Mesendoderm (in vitro differentiated cells): ENCODE data around the gene HOGA1.

Experiments
- DNase-seq: peaks from one replicate; pipeline ENCODE4 v3.0.0; 2013
- H2AK5ac ChIP-seq: 2 replicates; pipeline ENCODE4 v1.6.1; 2013; ENCODE audit warnings: low read length, inconsistent platforms
- H2BK120ac ChIP-seq: 2 replicates; pipeline ENCODE4 v1.6.1; 2013; ENCODE audit warnings: low read depth, mild to moderate bottlenecking, low read length, moderate library complexity, mixed read lengths
- H2BK15ac ChIP-seq: replicated peaks from 2 replicates; pipeline ENCODE4 v1.6.1; 2013; ENCODE audit warnings: low read depth, mild to moderate bottlenecking, moderate library complexity
- H2BK5ac ChIP-seq: 2 replicates; pipeline ENCODE4 v1.6.1; 2013; ENCODE audit warnings: low read length, inconsistent platforms
- H3K18ac ChIP-seq: 2 replicates; pipeline ENCODE4 v1.6.1; 2013; ENCODE audit warnings: mild to moderate bottlenecking, low read length, mixed read lengths
- H3K23ac ChIP-seq: one replicate; pipeline ENCODE4 v1.6.1; 2013; ENCODE audit warnings: low read length
- H3K27ac ChIP-seq: 2 replicates; pipeline ENCODE4 v1.5.1; 2013; ENCODE audit warnings: low read depth, mild to moderate bottlenecking, inconsistent platforms, low read length, moderate library complexity
- H3K27me3 ChIP-seq: 2 replicates; pipeline ENCODE4 v1.6.1; 2013; ENCODE audit warnings: low read length, control low read depth, mild to moderate bottlenecking, inconsistent platforms; ENCODE audit not compliant: insufficient read depth, poor library complexity
- H3K36me3 ChIP-seq: 2 replicates; pipeline ENCODE4 v1.6.1; 2013; ENCODE audit warnings: low read length, inconsistent platforms; ENCODE audit not compliant: control insufficient read depth, insufficient read depth
- H3K4ac ChIP-seq: one replicate; pipeline ENCODE4 v1.6.1; 2013; ENCODE audit warnings: low read depth, mild to moderate bottlenecking, low read length, moderate library complexity
- H3K4me1 ChIP-seq: 2 replicates; pipeline ENCODE4 v1.6.1; 2013; ENCODE audit warnings: low read depth, low read length, inconsistent platforms; ENCODE audit not compliant: control insufficient read depth
- H3K4me2 ChIP-seq: 2 replicates; pipeline ENCODE4 v1.6.1; 2013; ENCODE audit warnings: low read length
- H3K4me3 ChIP-seq: 2 replicates; pipeline ENCODE4 v1.5.1; 2013; ENCODE audit warnings: mild to moderate bottlenecking, low read length
- H3K56ac ChIP-seq: one replicate; pipeline ENCODE4 v1.6.1; 2013; ENCODE audit warnings: low read length
- H3K79me1 ChIP-seq: 2 replicates; pipeline ENCODE4 v1.6.1; 2013; ENCODE audit warnings: low read length, inconsistent platforms
- H3K79me2 ChIP-seq: 2 replicates; pipeline ENCODE4 v1.6.1; 2013; ENCODE audit warnings: mild to moderate bottlenecking, low read length; ENCODE audit not compliant: control insufficient read depth, insufficient read depth
- H3K9ac ChIP-seq: 2 replicates; pipeline ENCODE4 v1.6.1; 2013; ENCODE audit warnings: low read length, inconsistent platforms
- H4K5ac ChIP-seq: one replicate; pipeline ENCODE4 v1.6.1; 2013; ENCODE audit warnings: low read length
- H4K8ac ChIP-seq: one replicate; pipeline ENCODE4 v1.6.1; 2013; ENCODE audit warnings: low read depth, mild to moderate bottlenecking, control low read depth, low read length, moderate library complexity
- WGBS: extraction: QIAGEN DNeasy Blood & Tissue Kit; methylation state at CpG from one replicate; pipeline ENCODE4 v1.1.7; 2013; ENCODE audit warnings: low lambda C conversion rate, missing lambda C conversion rate; ENCODE audit not compliant: insufficient coverage; ENCODE audit errors: extremely low coverage; 5-methylcytosine and 5-hydroxymethylcytosine counted together

Gene HOGA1

DNA sequence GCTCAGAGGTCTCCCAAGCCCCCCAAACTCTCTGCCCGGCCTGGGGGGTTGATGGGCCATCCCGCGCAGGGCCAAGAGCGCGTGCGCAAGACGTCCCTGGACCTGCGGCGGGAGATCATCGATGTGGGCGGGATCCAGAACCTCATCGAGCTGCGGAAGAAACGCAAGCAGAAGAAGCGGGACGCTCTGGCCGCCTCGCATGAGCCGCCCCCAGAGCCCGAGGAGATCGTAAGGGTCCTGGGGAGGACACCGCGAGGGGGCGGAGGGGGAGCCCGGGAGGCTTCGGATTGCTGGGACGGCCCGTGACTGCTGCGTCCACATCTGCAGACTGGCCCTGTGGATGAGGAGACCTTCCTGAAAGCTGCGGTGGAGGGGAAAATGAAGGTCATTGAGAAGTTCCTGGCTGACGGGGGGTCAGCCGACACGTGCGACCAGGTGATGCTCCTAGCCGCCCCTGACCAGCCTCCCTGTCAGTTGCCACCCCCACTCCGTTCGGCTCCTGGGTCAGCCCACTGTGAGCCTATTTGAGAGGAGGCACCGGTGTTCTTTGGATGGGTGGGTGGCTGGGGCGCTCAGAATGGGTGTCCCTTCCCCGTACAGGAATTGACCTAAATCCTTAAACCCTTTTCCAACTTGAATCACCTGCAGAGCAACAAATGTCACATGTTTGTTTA lies 5.9 kb upstream of the HOGA1 start:
- H2AK5ac ChIP-seq = no peak overlapping the region
- H2BK15ac ChIP-seq = no peak overlapping the region
- no peak overlapping the region for H3K9ac ChIP-seq
- no peaks in the 10 kb centered on the region for H3K4me1 ChIP-seq
- H3K18ac ChIP-seq = no peak overlapping the region
- no peak for DNase-seq
- H4K8ac ChIP-seq = no peak overlapping the region
- H4K5ac ChIP-seq = no peak overlapping the region
- H3K56ac ChIP-seq = no peak overlapping the region
- no peak overlapping the region for H3K4me3 ChIP-seq
- no peaks in the 10 kb centered on the region for H3K79me2 ChIP-seq
- H3K27me3 ChIP-seq = no peaks in the 10 kb centered on the region
- H3K79me1 ChIP-seq = no peaks in the 10 kb centered on the region
- H3K4ac ChIP-seq = no peak overlapping the region
- no peak overlapping the region for H3K4me2 ChIP-seq
- no peak overlapping the region for H2BK120ac ChIP-seq
- no peak overlapping the region for H2BK5ac ChIP-seq
- no CpG with 5 or more reads among the region's 40 CpGs for WGBS
- H3K27ac ChIP-seq = no peak overlapping the region
- H3K36me3 ChIP-seq = no peaks in the 10 kb centered on the region
- H3K23ac ChIP-seq = no peak overlapping the region

DNA sequence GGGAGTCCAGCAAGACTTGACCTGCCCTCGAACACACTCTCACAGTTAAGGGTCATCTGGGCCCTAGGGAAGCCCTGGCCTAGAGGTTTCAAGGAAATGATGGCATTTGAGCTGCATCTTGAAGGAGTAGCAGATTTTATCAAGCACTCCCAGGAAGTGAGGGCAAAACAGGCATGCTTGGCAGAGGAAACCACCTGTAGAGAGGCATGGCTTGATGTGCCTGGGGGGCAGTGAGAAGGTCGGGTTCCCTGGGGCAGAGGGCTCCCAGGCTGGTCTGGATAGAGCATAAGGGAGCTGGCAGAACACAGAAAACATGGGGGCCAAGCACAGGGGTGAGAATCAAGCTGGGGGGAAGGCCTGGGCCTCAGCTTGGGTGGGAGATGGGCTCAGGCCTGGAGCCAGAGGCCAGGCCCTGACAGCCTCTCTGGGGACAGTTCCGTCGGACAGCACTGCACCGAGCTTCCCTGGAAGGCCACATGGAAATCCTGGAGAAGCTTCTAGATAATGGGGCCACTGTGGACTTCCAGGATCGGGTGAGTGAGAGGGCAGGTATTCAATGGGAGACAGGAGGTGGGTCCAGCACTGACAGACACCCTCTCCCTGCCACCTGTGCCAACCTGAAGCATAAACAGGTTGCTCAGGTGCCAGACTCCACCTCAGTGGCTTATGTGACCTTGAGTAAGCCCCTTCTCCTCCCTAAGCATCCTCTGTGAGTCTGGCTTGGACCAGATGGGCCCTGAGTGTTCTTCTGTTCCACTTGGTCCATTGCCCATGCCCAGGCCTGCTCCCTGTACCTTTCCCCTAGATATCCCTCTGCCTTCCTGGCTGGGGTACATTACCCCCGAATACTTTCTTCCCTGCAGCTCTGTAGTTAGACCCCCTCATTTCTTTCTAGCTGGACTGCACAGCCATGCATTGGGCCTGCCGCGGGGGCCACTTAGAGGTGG lies 3.5 kb upstream of the HOGA1 start:
- H3K56ac ChIP-seq = no peak overlapping the region
- no peak overlapping the region for H2AK5ac ChIP-seq
- no peak overlapping the region for H3K23ac ChIP-seq
- no peak for DNase-seq
- no peak overlapping the region for H3K18ac ChIP-seq
- H3K9ac ChIP-seq = no peak overlapping the region
- WGBS = no CpG with 5 or more reads among the region's 9 CpGs
- H4K5ac ChIP-seq = no peak overlapping the region
- no peaks in the 10 kb centered on the region for H3K79me2 ChIP-seq
- H3K4me2 ChIP-seq = no peak overlapping the region
- no peak overlapping the region for H3K4ac ChIP-seq
- no peaks in the 10 kb centered on the region for H3K27me3 ChIP-seq
- H3K79me1 ChIP-seq = no peaks in the 10 kb centered on the region
- H3K4me3 ChIP-seq = no peak overlapping the region
- H2BK5ac ChIP-seq = no peak overlapping the region
- H2BK120ac ChIP-seq = no peak overlapping the region
- H3K4me1 ChIP-seq = no peaks in the 10 kb centered on the region
- no peak overlapping the region for H2BK15ac ChIP-seq
- H3K36me3 ChIP-seq = no peaks in the 10 kb centered on the region
- H4K8ac ChIP-seq = no peak overlapping the region
- H3K27ac ChIP-seq = no peak overlapping the region

DNA sequence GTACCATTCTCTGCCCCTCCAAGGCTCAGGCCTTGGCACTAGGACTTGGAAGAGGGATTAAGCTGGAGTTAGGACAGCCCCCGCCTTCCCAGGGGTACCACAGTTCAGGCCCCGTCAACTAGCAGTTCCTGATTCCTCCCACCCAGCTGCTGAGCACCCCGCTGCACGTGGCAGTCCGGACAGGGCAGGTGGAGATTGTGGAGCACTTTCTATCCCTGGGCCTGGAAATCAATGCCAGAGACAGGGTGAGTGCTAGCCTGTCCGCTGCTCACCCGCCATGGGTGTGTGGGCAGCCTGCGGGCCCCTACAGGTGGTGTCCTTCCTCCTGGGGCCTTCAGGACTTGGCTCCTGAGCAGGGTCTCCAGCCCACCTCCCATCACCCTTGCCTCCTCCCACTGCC lies 2.0 kb upstream of the HOGA1 start:
- H3K4me3 ChIP-seq = no peak overlapping the region
- H4K8ac ChIP-seq = no peak overlapping the region
- H3K9ac ChIP-seq = no peak overlapping the region
- no peak for DNase-seq
- no peaks in the 10 kb centered on the region for H3K27me3 ChIP-seq
- H3K27ac ChIP-seq = no peak overlapping the region
- no peak overlapping the region for H4K5ac ChIP-seq
- H2BK5ac ChIP-seq = no peak overlapping the region
- no peak overlapping the region for H2BK120ac ChIP-seq
- H3K79me2 ChIP-seq = no peaks in the 10 kb centered on the region
- no peak overlapping the region for H3K4me2 ChIP-seq
- no peak overlapping the region for H3K23ac ChIP-seq
- H3K36me3 ChIP-seq = no peaks in the 10 kb centered on the region
- H3K4ac ChIP-seq = no peak overlapping the region
- no peak overlapping the region for H3K56ac ChIP-seq
- no peaks in the 10 kb centered on the region for H3K79me1 ChIP-seq
- H3K18ac ChIP-seq = no peak overlapping the region
- H2BK15ac ChIP-seq = no peak overlapping the region
- no peak overlapping the region for H2AK5ac ChIP-seq
- no CpG with 5 or more reads among the region's 8 CpGs for WGBS
- H3K4me1 ChIP-seq = no peaks in the 10 kb centered on the region

DNA sequence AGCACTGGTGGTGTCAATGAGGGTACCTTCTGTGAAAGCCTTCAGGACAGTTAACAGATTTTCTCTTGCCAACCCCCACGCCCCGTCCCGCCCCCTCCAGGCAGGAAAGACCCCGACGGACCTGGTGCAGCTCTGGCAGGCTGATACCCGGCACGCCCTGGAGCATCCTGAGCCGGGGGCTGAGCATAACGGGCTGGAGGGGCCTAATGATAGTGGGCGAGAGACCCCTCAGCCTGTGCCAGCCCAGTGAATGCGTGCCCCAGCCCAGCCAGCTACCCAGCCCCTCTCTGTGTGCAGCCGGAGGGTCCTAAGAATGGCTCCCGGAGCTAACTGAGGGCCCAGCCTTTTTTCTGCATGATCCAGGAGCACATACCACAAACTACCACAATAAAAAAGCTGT lies 713 bp upstream of the HOGA1 start:
- DNase-seq = no peak
- H2BK120ac ChIP-seq = no peak overlapping the region
- no peak overlapping the region for H2BK15ac ChIP-seq
- no peak overlapping the region for H3K9ac ChIP-seq
- no peaks in the 10 kb centered on the region for H3K27me3 ChIP-seq
- no peak overlapping the region for H3K4ac ChIP-seq
- H2BK5ac ChIP-seq = no peak overlapping the region
- H3K4me2 ChIP-seq = no peak overlapping the region
- H3K23ac ChIP-seq = no peak overlapping the region
- H3K36me3 ChIP-seq = no peaks in the 10 kb centered on the region
- no peaks in the 10 kb centered on the region for H3K79me1 ChIP-seq
- no peak overlapping the region for H3K18ac ChIP-seq
- no peak overlapping the region for H4K5ac ChIP-seq
- no peak overlapping the region for H3K27ac ChIP-seq
- no peak overlapping the region for H3K4me3 ChIP-seq
- no CpG with 5 or more reads among the region's 13 CpGs for WGBS
- H3K4me1 ChIP-seq = no peaks in the 10 kb centered on the region
- no peaks in the 10 kb centered on the region for H3K79me2 ChIP-seq
- H4K8ac ChIP-seq = no peak overlapping the region
- no peak overlapping the region for H3K56ac ChIP-seq
- H2AK5ac ChIP-seq = no peak overlapping the region

DNA sequence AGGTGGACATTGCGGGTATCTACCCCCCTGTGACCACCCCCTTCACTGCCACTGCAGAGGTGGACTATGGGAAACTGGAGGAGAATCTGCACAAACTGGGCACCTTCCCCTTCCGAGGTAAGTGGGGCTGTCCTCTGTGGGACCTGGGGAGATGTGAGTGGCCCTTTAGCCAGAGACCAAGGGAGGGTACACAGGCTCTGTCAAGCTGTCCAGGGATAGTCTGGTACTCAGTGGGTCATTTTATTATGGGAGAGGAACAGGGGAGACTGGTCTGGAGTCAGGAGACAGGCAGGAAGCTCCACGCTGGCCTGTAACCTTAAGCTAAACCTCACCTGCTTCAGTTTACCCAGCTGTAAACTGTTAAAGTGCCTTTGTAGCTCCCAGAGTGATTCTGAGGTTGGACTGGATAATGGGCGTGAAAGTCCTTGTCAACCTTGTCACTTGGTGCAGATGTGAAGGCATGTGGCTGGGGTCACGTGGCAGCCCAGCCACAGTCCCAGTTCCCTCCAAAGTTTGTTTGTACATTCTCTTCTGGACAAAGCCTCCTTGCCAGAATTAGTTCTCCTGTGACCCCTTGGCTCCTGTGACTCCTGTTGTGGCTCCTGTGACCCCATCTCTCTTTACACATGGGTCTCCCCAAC lies 729 bp downstream of the HOGA1 start:
- H2BK5ac ChIP-seq = no peak overlapping the region
- H3K4me3 ChIP-seq = no peak overlapping the region
- H3K18ac ChIP-seq = no peak overlapping the region
- H4K8ac ChIP-seq = no peak overlapping the region
- H3K36me3 ChIP-seq = no peaks in the 10 kb centered on the region
- no peak for DNase-seq
- no peak overlapping the region for H3K4me2 ChIP-seq
- no peak overlapping the region for H3K9ac ChIP-seq
- H3K4ac ChIP-seq = no peak overlapping the region
- H3K56ac ChIP-seq = no peak overlapping the region
- H2AK5ac ChIP-seq = no peak overlapping the region
- no peaks in the 10 kb centered on the region for H3K27me3 ChIP-seq
- H3K79me2 ChIP-seq = no peaks in the 10 kb centered on the region
- H2BK15ac ChIP-seq = no peak overlapping the region
- no peak overlapping the region for H4K5ac ChIP-seq
- no peak overlapping the region for H3K27ac ChIP-seq
- no peaks in the 10 kb centered on the region for H3K79me1 ChIP-seq
- H2BK120ac ChIP-seq = no peak overlapping the region
- H3K4me1 ChIP-seq = no peaks in the 10 kb centered on the region
- H3K23ac ChIP-seq = no peak overlapping the region
- WGBS = no CpG with 5 or more reads among the region's 5 CpGs
